Endothelial cell of umbilical vein (primary cell): ENCODE data around the gene NOX5.

Experiments used
- CTCF ChIP-seq, 2 donors: IDR thresholded peaks; 1 replicate in 1 of 2; 2 replicates in 1 of 2; pipeline ENCODE4 v1.5.1; 2011; ENCODE audit warnings: low read length in 2 of 2, mild to moderate bottlenecking in 2 of 2, moderate library complexity in 2 of 2, control low read depth in 1 of 2, inconsistent platforms in 1 of 2, low read depth in 1 of 2; ENCODE audit not compliant: insufficient read depth in 1 of 2; ENCODE audit errors: extremely low read depth in 1 of 2
- EZH2 ChIP-seq: IDR thresholded peaks from 2 replicates; pipeline ENCODE4 v1.6.1; 2012; ENCODE audit warnings: borderline replicate concordance, low read depth, mild to moderate bottlenecking, moderate library complexity, low read length, inconsistent platforms; ENCODE audit not compliant: severe bottlenecking
- MYC ChIP-seq: IDR thresholded peaks from one replicate; pipeline ENCODE4 v1.6.1; 2011; ENCODE audit warnings: mild to moderate bottlenecking, low read depth, low read length
- POLR2A ChIP-seq: IDR thresholded peaks from 2 replicates; pipeline ENCODE4 v1.6.1; 2012; ENCODE audit warnings: low read depth, mild to moderate bottlenecking, control low read depth, low read length
- POLR2AphosphoS5 ChIP-seq: IDR thresholded peaks from 2 replicates; pipeline ENCODE4 v1.6.1; 2012; ENCODE audit warnings: low read depth, mild to moderate bottlenecking, control low read depth, low read length, moderate library complexity; ENCODE audit not compliant: insufficient read depth

- no peak for TF ChIP-seq MYC
- no peak for TF ChIP-seq CTCF (IDR thresholded peaks at IDR 0.05; ENCODE audit: extremely low read depth in 1 of 2, insufficient read depth in 1 of 2, low read depth in 1 of 2, low read length in 2 of 2)
- no peak for TF ChIP-seq POLR2AphosphoS5
- TF ChIP-seq EZH2, result no peak
- TF ChIP-seq POLR2A, result no peak
Measured at GRCh38 chr15:69100821-69101220, 86.3 kb downstream of the NOX5 start.
